Natural killer cell (primary cell): ENCODE results near the gene NUDT14. TPM values are rescaled to one million over a fixed set of nuclear protein-coding genes. Genes with fewer than 3 reads are reported as not detected.

Experiments used
- ATAC-seq, 3 donors: fragments of 150-1000 bp in 2 of 3; fragments of 200-7000 bp in 1 of 3; cut with Tn5 transposase; 1 replicate in 1 of 3; 2 replicates in 2 of 3; pipeline ENCODE4 v1.10.0; 2021; ENCODE audit warnings: mild to moderate bottlenecking in 2 of 3, moderate library complexity in 2 of 3
- DNase-seq, 2 donors: peaks; one replicate each; pipeline versions ENCODE4 v3.0.0 to v3.0.0-alpha.2; 2013 to 2021; ENCODE audit warnings: mixed read lengths in 1 of 2
- H3K27ac ChIP-seq: one replicate; pipeline ENCODE4 v1.5.1; 2013; ENCODE audit warnings: mild to moderate bottlenecking, low read length
- H3K27me3 ChIP-seq: one replicate; pipeline ENCODE4 v1.6.1; 2013; ENCODE audit warnings: low read length; ENCODE audit not compliant: control insufficient read depth, insufficient read depth
- H3K36me3 ChIP-seq: one replicate; pipeline ENCODE4 v1.6.1; 2013; ENCODE audit warnings: low read length; ENCODE audit not compliant: control insufficient read depth, insufficient read depth
- H3K4me1 ChIP-seq: one replicate; pipeline ENCODE4 v1.6.1; 2013; ENCODE audit warnings: low read length; ENCODE audit not compliant: control insufficient read depth, insufficient read depth
- H3K4me3 ChIP-seq: one replicate; pipeline ENCODE4 v1.5.1; 2013; ENCODE audit warnings: low read length
- H3K9me3 ChIP-seq: one replicate; pipeline ENCODE4 v1.6.1; 2013; ENCODE audit warnings: low read length; ENCODE audit not compliant: control insufficient read depth, insufficient read depth
- H3K27ac Mint-ChIP-seq, 2 donors: one replicate each; pipeline ENCODE4 v1.8.0; 2022; ENCODE audit warnings: mild to moderate bottlenecking in 2 of 2, mixed read lengths in 2 of 2, moderate library complexity in 1 of 2
- H3K27me3 Mint-ChIP-seq, 2 donors: one replicate each; pipeline ENCODE4 v1.8.0; 2022; ENCODE audit warnings: low read depth in 2 of 2, mixed read lengths in 2 of 2
- H3K36me3 Mint-ChIP-seq: one replicate; pipeline ENCODE4 v1.8.0; 2022; ENCODE audit warnings: mixed read lengths
- H3K4me1 Mint-ChIP-seq, 2 donors: one replicate each; pipeline ENCODE4 v1.8.0; 2022; ENCODE audit warnings: mixed read lengths in 2 of 2
- H3K4me3 Mint-ChIP-seq: one replicate; pipeline ENCODE4 v1.8.0; 2022; ENCODE audit warnings: mild to moderate bottlenecking, moderate library complexity, mixed read lengths
- H3K9me3 Mint-ChIP-seq, 2 donors: one replicate each; pipeline ENCODE4 v1.8.0; 2022; ENCODE audit warnings: mixed read lengths in 2 of 2
- WGBS: methylation state at CpG from one replicate; pipeline ENCODE4 v1.1.7; 2013; ENCODE audit warnings: missing lambda C conversion rate; ENCODE audit not compliant: insufficient coverage; 5-methylcytosine and 5-hydroxymethylcytosine counted together
- intact Hi-C: fragments of 100-400 bp; cut with micrococcal nuclease; formaldehyde crosslinking; loops from one replicate; pipeline ENCODE4 v1.14.2; 2022
- total RNA-seq, 4 donors: library from RNA; stranded (reverse); fragments of 120-200 nt in 1 of 4; gene quantifications; one replicate each; pipeline versions ENCODE4 v1.2.3 to v1.2.4, GENCODE V29; 2013 to 2022
- TF ChIP-seq, protein P1 (sequence below): fragments of 200-600 bp; IDR thresholded peaks from one replicate; pipeline ENCODE4 v1.8.0; 2022; ENCODE audit warnings: antibody characterized with exemption

The NUDT14 gene
- total RNA-seq, 3 donors from 2014 or later (not counting 1 experiment from before 2014, with no cell fraction given) = 16.0 to 32.9 (median 22.8) TPM

DNA sequence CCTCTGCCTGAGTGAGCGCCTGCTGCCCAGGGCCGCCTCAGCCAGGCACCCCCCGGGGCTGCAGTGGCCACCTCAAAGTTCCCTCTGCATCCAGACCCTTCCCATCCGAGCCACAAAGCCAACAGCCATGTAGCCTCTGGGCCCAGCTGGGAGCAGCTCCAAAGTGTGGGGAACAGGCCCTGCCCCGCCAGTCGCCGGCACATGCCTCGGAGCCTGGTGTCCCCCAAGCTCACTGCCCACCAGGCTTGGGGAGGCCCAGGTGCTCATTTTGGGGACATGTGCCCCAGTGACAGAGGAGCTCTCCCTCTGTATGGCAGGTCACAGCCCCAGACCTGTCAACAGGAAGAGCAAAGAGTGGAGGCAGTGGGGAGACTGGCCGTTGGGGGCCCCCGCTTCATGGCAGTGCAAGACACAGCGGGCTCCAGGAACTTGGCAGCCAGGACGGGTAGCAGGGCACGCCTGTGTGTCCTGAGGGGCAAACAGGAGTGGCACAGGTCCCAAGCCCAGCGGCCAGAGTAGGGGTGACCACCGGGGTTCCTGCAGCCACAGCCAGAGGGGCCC lies 42.5 kb downstream of the NUDT14 start:
- H3K27ac Mint-ChIP-seq = no peak overlapping the region
- H3K27ac ChIP-seq = no peak overlapping the region
- DNase-seq (no peak), ATAC-seq (no peak)
- no peaks in the 10 kb centered on the region for H3K36me3 ChIP-seq
- H3K4me1 ChIP-seq = no peaks in the 10 kb centered on the region
- peaks cover 3 to 9% of the 10 kb centered on the region in 2 donors for H3K27me3 Mint-ChIP-seq
- H3K9me3 Mint-ChIP-seq = peaks cover 0 to 3% of the 10 kb centered on the region in 2 donors
- H3K4me3 ChIP-seq = no peak overlapping the region
- intact Hi-C loops = no loop called here
- peaks cover 11% of the 10 kb centered on the region for H3K9me3 ChIP-seq
- no peaks in the 10 kb centered on the region for H3K4me1 Mint-ChIP-seq
- TF ChIP-seq, protein P1, sequence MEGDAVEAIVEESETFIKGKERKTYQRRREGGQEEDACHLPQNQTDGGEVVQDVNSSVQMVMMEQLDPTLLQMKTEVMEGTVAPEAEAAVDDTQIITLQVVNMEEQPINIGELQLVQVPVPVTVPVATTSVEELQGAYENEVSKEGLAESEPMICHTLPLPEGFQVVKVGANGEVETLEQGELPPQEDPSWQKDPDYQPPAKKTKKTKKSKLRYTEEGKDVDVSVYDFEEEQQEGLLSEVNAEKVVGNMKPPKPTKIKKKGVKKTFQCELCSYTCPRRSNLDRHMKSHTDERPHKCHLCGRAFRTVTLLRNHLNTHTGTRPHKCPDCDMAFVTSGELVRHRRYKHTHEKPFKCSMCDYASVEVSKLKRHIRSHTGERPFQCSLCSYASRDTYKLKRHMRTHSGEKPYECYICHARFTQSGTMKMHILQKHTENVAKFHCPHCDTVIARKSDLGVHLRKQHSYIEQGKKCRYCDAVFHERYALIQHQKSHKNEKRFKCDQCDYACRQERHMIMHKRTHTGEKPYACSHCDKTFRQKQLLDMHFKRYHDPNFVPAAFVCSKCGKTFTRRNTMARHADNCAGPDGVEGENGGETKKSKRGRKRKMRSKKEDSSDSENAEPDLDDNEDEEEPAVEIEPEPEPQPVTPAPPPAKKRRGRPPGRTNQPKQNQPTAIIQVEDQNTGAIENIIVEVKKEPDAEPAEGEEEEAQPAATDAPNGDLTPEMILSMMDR = no peak
- WGBS = 96% methylated on average over 15 of the region's 15 CpGs
- peaks cover 6% of the 10 kb centered on the region for H3K36me3 Mint-ChIP-seq
- H3K27me3 ChIP-seq = no peaks in the 10 kb centered on the region
- no peak overlapping the region for H3K4me3 Mint-ChIP-seq

DNA sequence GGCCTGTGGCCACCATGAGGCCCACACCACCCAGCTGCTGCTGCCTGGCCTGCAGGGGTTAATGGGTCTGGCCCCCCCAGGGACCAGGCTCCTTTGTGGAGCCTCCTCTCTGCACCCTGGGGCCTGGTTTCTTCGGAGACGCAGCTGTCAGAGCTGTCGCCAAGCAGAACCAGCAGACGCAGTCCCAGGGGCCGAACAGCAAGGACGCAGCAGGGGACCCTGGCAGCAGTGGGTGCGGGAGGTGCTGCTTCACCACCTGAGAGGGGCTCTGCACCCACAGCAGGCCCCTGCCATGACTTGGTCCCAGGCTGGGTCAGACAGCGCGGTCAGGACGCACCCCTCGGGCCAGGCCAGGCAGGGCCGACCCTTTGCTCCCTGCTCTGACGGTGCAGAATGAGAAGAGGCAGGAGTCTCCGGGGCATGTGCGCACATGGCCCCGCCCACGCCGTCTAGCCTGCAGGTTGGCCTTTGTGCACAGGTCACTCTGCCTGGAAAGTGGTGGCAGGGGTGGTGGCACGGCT lies 43.0 kb downstream of the NUDT14 start:
- Mint-ChIP-seq H3K36me3 (peaks cover 6% of the 10 kb centered on the region), H3K27ac (no peak overlapping the region), H3K4me1 (no peaks in the 10 kb centered on the region), H3K9me3 (peaks cover 0 to 3% of the 10 kb centered on the region in 2 donors), H3K4me3 (no peak overlapping the region), H3K27me3 (peaks cover 5 to 14% of the 10 kb centered on the region in 2 donors)
- TF ChIP-seq, protein P1 = no peak
- Histone ChIP-seq H3K9me3 (peaks cover 11% of the 10 kb centered on the region), H3K36me3 (no peaks in the 10 kb centered on the region), H3K4me3 (no peak overlapping the region), H3K27me3 (peaks cover 2% of the 10 kb centered on the region), H3K27ac (no peak overlapping the region), H3K4me1 (no peaks in the 10 kb centered on the region)
- ATAC-seq = no peak
- WGBS = 97% methylated on average over 19 of the region's 19 CpGs
- no peak for DNase-seq
- intact Hi-C loops = no loop called here

DNA sequence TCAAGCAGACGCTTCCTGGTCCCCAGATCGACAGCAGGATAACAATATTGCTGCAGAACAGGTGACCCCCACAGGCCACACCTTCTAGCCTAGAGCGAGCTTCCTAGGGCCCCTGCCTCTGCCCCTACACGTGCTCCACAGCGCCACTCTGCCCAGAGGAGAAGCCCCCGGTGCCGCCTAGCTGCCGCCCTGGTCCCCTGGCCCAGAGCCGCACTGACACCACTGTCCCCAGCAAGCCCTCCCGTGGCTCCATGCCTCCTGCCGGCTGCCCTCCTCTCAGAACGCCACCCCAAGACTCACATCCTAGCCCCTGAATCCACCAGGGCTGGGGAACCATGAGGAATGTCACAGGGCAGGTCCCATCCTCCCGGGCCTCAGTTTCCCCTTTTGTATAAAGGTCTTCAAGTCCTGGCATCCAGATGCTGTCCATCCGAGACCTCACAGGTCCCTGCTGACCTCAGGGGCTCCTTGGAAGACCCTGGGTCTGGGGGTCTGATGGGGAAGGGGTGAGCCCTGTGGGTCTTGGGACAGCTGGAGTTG lies 43.6 kb downstream of the NUDT14 start:
- TF ChIP-seq, protein P1 = no peak
- Histone ChIP-seq H3K4me1 (no peaks in the 10 kb centered on the region), H3K27me3 (peaks cover 2% of the 10 kb centered on the region), H3K4me3 (no peak overlapping the region), H3K9me3 (peaks cover 11% of the 10 kb centered on the region), H3K27ac (no peak overlapping the region), H3K36me3 (no peaks in the 10 kb centered on the region)
- ATAC-seq = no peak
- 90% methylated on average over 14 of the region's 14 CpGs for WGBS
- Mint-ChIP-seq H3K27ac (no peak overlapping the region), H3K9me3 (peaks cover 0 to 3% of the 10 kb centered on the region in 2 donors), H3K4me1 (no peaks in the 10 kb centered on the region), H3K27me3 (peaks cover 8 to 19% of the 10 kb centered on the region in 2 donors), H3K4me3 (no peak overlapping the region), H3K36me3 (peaks cover 6% of the 10 kb centered on the region)
- intact Hi-C loops = no loop called here
- DNase-seq = no peak
